Stimulated activated CD4-positive, alpha-beta T cell treated with anti-CD3 and anti-CD28 coated beads, Interleukin-2, amount 100 ng/mL, for 24 hours (primary cell): Measurements from ENCODE around the gene ABCB9.

Source experiments
- DNase-seq, 2 donors: peaks; one replicate each; pipeline ENCODE4 v3.0.0-alpha.2; 2020

The ABCB9 gene

GRCh38 chr12:122891661-122892525, 74.4 kb downstream of the ABCB9 start:
- DNase-seq: no peak

- DNase-seq: no peak
Observed at GRCh38 chr12:122889761-122890520, 76.3 kb downstream of the ABCB9 start.

- DNase-seq: no peak
Observed at GRCh38 chr12:122888232-122888752, 78.0 kb downstream of the ABCB9 start.

- no peak for DNase-seq
Observed at GRCh38 chr12:122887819-122888212, 78.4 kb downstream of the ABCB9 start.

GRCh38 chr12:122886851-122887818, 79.1 kb downstream of the ABCB9 start:
- DNase-seq: peak; percentile 49 to 55

GRCh38 chr12:122886161-122886560, 80.1 kb downstream of the ABCB9 start:
- no peak for DNase-seq

GRCh38 chr12:122884860-122885259, 81.4 kb downstream of the ABCB9 start:
- no peak for DNase-seq

GRCh38 chr12:122884091-122884826, 82.0 kb downstream of the ABCB9 start:
- no peak for DNase-seq

- DNase-seq: no peak
Observed at GRCh38 chr12:122882908-122883558, 83.2 kb downstream of the ABCB9 start.

- DNase-seq: peak in 1 of 2 donors; percentile 39
Observed at GRCh38 chr12:122880668-122881067, 85.6 kb downstream of the ABCB9 start.

- DNase-seq: no peak
Observed at GRCh38 chr12:122880155-122880667, 86.1 kb downstream of the ABCB9 start.
